GM20431 (cell line): ENCODE data around the gene LRRC15.

Source experiments
- in situ Hi-C: fragments of 300-500 bp; cut with MseI, MboI; formaldehyde crosslinking; loops from one replicate; pipeline ENCODE4 v1.15.0; 2020; ENCODE audit warnings: low sequenced_read_pairs; ENCODE audit not compliant: unreplicated experiment

LRRC15 gene

DNA sequence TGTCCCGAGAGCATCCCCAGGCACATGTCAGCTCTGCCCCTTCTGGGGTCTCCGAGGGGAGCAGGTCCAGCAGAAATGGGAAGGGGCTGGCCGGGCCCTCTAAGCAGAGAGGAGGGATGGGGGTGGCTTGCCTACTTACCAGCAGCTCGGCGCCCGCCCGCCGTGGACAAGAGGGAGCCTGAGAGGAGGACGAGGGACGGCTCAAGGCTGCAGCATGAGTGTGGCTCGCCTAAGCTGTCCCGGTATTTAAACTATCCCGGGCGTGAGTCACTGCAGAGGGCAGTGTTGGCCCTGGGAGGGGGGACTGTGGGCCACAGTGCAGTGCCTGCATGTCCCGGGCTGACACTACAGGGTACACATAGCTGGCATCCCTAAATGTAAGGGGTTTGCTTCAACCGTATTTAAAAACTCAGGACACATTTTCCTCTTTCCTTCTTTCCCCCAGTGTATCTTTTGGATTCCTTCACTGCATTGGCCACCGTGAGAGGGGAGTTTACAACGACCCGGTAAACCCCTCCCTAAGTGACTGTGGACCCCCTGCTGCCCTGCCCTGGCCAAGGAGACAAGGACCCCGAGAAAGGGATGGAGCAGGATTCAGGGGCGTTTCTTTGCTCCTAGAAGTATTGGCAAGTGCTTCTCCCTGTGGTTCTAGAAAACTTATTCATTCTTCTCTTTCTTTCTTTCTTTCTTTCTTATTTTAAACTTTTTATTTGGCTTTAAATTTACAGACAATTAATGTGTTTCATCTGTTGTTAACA is at the start of gene LRRC15:
LRRC15 (minus strand) TSS at position 222 of the 758 bp plus-strand sequence. CDS start 8,700 bp downstream, outside the sequence.
- in situ Hi-C loops: no loop called here

DNA sequence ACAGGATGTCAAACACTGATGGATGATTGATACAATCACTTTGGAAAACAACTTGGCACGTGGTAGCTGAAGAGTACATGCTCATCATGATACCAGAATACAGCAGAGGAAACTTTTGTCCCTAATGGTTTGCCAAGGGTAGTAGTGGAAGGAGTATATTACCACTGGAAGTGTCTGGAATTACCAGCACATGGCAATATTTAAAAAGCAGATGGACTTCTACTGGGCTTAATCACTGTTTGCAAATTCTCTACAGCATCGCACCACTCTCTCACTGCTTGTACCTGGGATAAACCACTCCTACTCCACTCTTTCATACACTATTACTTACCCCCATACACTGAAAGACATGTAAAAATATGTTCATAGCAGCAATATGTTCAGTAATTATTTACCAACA is 49.1 kb upstream of the LRRC15 start:
- in situ Hi-C loops: no loop called here

DNA sequence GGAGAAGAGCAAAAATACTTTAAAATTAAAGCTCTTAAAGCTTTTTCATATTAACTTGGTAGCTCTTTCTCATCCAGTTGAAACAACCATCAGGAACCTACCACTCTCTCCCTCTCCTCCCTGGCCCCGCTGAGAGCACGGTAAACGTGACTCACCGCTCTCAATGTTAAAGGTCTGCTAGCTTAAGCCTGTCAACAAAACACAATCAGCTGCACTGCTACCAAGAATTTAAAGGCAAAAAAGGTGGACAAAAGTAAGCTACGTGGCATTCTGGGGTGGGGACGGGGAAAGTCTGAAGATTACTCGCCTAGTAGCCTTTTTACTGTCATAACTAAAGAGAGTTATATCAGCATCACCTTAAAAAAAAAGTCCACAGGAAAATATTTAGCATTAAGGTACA is 37.9 kb upstream of the LRRC15 start:
- in situ Hi-C loops: no loop called here

DNA sequence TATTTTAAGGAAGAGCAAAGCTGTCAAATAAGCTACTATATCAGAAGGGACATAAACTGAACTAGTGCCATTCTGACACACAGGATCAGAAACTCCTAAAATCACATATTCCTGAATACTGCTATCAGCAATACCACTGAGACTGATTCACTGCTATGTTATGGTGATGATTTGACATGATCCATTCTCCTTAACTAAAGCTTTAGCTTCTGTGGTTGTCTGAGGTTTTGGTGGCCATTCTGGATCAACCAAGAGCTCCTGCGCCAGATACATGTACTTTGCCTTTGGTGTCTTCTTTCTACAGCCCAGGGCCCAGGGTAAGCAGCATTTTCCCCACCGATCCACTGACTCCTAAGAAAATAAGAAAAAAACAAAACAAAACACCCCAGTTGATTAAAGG is 36.2 kb upstream of the LRRC15 start:
- in situ Hi-C loops: no loop called here

DNA sequence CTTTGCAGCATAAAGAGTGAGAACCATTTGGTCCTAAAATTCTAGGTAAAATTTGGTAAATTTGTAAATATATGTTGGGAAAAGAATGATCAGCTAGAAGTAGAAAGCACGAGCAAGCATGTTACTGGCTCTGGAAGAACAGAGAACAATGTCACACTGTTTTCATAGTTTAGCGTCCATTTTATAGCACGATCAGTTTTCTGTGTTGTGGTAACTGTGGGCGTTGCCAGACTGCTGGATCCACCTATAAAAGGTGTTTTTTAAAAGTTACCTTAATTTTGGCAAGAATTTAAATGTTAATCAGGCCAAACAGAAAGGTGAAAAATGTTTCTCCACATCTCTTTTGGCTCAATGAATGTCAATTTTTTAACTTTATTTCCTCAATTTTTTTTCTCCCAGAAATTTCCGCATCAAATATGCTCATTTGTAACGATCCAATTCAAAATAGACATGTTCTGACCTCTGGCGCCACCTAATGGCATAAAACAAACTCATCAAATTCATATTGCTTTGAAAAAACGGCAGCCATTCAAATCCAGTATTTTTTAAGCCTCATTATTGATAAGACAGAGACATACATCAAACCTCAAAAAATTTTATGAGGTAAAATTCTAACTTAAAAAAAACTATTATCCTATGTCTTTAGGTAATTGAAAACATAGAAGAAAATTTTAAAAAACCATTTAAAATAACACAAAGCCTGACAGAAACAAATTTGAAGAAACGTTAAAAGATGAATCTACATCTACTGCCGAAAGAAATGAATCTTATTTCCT is 35.0 kb upstream of the LRRC15 start:
- in situ Hi-C loops: no loop called here

DNA sequence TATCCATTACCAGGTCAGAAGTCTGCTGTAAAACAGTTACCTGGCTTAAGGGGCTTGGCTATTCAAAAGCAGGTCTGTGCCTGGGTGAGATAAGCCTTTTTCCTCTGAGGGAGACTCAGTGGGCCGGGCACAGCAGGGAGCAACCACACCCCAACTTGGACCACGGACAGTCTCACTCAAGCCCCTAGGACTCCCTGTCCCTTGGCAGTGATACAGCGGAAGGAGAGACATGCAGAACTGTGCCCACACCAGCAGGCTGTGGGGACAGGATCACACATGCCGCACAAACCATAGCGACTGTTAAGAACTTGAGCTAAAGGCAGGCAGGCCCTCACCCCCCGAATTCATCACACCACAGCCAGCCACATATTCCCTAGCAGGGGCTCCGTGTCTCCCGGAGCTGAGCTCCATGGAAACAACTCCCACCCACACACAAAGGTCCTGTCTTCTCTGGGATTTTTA is 32.4 kb upstream of the LRRC15 start:
- in situ Hi-C loops: no loop called here

DNA sequence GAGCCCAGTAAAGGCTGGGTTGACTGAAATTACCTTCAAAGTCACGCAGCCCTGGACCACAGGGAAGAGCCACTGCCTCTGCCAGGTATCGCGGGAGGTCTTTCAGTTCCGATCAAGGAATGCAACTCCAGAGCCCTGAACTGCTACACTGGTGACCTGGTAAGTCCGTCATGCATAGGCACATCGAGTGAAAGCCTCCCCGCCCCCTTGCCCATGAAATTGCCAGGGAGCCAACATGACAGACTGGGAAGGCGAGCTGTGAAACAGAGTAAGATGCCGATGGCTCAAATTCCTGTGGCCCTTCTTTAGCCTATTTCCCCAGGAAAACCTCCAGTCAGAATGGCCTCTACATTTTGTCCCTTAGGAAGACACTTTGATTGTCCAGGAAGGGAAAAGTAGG is 31.8 kb upstream of the LRRC15 start:
- in situ Hi-C loops: no loop called here

DNA sequence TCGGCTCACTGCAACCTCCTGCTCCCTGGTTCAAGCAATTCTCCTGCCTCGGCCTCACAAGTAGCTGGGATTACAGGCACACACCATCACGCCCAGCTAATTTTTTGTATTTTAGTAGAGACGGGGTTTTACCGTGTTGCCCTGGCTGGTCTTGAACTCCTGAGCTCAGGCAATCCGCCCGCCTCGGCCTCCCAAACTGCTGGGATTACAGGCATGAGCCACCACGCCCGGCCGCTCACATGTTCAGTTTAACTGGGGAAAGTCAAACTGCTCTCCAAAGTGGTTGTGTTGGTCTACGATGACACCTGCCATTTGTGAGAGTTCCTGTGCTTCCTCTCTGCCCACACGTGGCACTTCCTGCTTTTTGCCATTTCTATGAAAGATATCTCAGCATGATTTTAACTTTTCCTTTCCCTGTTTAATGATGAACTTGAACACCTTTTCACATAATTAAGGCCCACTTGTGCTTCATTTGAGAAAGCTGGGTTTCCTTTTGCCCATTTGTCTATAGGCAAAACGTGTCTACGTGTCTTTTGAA is 30.4 kb upstream of the LRRC15 start:
- in situ Hi-C loops: no loop called here

DNA sequence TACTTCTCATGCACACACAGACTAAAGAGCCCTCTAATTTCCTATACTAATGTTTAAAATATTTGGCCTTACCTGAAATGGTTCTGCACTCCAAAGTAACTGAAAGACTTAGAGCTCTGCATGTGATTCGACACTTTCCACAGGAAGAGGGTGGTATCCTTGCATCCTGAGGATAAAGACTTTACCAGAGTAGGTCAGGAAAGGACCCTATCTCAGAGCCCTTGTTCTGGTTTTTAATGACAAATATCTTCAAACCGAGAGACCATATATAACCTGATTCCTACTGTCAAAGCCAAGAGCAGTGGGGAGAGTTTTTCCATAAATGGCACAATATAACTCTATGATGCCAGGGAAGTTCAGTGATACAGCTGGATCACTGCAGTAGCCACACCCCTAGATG is 29.6 kb upstream of the LRRC15 start, which contains the start of gene GP5:
GP5 (minus strand) TSS at position 101 of the 400 bp plus-strand sequence. CDS start 984 bp downstream, outside the sequence.
- in situ Hi-C loops: no loop called here

DNA sequence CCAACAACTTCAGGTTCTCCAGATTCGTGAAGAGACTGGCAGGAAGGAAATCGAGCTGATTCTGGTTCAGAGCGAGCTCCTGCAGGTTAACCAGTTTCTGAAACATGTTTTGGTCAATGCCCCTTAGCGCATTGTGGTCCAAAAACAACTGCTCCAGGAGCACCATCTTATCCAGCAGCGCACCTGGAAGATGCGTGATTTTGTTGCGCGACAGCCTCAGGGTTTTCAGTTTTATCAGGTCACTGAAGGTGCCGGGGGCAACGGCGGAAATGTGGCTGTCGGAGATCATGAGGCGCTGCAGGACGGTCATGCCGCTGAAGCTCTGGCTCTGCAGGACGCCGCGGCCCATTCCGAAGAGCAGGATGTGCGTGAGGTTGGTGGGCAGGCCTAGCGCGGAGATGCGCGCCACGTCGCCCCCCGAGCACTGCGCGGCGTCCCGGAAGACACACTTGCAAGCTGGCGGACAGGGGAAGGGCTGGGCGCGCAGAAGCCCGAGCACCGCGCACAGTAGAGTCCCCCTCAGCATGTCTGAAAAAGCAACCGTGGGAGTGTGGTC is 28.3 kb upstream of the LRRC15 start:
- in situ Hi-C loops: no loop called here

DNA sequence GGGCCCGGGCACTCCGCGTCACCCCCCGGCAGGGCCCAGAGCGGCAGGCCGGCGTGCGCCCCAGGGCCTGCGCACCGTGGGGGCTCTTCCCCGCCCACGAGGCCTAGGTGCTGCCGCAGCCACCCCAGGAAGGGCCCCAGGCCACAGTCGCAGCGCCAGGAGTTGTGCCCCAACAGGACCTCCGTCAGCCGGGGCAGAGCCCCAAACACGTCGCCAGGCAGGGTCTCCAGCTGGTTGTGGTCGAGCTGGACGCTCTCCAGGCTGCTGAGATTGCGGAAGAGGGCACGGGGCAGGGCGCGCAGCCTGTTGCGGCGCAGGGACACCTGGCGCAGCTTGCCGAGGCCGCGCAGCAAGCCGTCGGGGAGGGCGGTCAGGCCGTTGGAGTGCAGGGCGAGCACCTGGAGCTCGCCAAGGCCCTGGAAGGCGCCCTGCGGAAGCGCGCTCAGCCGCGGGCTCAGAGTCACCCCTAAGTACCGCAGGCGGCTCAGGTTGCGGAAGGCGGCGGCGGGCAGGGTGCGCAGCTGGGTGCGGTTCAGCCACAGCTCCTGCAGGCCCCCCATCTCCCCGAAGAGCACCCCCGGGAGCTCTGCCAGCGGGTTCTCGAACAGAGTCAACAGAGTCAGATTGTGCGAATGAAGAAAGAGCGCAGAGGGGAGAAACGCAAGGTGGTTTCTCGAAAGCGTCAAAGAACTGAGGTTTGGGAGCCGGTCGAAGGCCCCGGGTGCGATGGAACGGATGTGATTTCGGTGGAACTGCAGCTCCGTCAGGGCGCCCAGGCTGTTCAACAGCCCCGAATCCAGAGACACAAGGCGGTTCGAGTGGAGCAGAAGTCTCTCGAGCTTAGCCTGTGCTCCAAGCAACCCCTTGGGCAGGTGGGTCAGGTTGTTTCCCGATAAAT is 27.6 kb upstream of the LRRC15 start:
- in situ Hi-C loops: no loop called here

DNA sequence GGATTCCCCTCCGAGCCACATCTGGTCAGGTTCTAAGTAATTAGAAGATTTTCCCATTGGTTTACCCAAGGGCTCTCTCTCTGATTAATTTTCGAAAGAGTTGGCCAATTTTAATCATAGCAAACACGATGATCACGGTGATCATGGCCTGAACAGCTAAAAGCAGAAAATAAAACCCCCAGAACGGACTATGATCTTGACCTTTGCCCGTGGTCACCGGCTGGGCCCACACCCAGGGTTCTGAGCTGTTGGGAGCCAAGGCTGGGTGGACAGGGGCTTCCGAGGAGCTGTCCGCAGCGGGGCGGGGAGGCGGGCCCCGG is 27.0 kb upstream of the LRRC15 start:
- in situ Hi-C loops: no loop called here

DNA sequence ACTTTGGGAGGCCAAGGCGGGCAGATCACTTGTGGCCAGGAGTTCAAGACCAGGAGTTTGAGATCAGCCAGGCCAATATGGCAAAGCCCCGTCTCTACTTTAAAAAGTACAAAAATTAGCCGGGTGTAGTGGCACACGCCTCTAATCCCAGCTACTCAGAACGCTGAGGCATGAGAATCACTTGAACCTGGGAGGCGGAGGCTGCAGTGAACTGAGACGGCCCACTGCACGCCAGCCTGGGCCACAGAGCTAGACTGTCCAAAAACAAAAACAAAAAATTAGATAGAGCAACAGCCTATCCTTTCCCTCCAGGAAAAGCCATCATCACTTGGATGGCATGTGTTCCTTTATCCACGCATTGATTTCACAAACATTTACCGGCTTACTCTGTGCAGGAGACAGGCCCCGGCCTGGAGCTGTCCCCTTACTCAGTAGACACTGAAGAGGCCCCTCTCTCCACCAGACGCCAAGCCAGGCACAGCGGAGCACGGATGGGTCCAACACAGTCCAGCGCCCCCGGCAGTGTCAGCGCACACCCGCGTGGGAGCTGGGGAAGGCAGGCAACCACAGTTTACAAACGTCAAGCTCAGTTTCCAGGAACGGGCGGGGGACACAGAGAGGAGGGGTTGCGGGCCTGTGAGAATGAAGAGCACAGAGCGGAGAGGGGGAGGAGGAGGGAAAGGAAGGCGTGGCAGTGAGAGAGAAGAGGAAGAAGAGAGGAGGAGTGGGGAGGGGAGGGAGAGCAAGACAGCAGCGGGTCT is 26.4 kb upstream of the LRRC15 start:
- in situ Hi-C loops: no loop called here

DNA sequence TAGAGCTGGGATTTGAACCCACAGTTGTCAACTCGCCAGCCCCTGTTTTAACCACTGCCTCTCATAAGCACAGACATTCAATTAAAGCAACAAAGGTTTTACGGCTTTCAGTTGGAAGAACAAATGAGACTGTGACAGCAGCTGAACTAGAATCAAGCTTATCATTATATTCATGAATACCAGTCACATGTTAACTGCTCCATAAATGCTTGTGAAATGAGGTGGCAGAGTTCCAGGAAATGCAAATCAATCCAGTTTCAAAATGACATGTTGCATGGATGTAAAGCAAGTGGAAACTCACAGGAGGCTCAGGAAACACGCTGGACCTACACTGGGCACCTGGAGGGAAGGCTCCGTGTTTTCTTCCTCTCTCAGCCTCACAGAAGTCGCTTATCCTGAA is 25.7 kb upstream of the LRRC15 start:
- in situ Hi-C loops: no loop called here

DNA sequence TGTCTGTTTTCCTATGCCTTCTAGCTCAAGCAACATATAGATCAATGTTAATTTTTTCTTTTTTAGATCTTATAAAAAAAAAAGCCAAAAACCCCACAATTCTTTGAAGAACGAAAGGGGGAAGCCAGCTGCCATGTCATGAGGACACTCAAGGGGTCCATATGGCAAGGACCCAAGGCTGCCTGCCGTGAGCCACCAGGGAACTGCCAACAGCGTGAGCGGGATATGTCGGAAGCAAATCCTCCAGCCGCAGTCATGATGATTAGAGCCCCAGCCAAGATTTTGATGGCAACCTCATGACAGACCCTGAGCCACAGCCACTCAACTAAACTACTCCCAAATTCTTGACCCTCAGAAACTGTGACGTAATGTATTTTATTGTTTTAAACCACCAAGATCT is 23.0 kb upstream of the LRRC15 start:
- in situ Hi-C loops: no loop called here

DNA sequence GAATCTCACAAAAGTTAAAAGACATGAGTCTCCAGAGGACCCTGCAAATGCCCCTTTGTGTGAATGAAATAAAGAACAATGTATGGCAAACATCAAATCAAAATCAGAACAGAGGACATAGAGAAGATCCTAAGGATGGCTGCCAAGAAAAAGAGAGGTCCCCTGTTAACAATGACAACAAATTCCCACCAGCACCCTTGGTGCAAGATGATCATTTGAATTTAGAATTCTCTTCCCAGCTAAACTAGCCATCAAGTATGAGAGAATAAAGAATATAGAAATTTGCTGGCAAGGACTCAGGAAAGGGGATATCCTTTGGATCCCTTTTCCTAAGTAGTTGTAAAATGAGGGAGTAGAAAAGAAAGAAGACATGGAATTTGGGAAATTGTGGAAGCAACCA is 21.3 kb upstream of the LRRC15 start:
- in situ Hi-C loops: no loop called here

DNA sequence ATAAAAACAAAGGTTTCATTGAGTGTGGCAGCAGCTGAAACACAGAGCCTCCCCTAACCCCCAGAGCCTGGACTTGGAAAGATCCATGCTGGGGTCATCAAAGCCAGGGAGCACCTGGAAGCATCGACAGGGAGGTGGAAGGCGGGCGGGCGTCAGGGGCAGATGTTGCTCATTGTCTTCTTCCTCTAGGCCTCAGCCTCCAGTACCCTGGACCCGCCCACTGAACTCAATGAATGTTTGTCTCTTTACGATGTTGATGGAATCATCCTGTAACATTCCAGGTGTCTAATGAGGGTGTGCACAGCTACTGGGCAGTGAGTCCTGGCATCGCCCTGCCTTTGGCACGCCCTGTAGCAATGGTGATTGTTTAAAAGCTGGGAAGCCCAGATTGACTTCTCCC is 19.7 kb upstream of the LRRC15 start:
- in situ Hi-C loops: no loop called here

DNA sequence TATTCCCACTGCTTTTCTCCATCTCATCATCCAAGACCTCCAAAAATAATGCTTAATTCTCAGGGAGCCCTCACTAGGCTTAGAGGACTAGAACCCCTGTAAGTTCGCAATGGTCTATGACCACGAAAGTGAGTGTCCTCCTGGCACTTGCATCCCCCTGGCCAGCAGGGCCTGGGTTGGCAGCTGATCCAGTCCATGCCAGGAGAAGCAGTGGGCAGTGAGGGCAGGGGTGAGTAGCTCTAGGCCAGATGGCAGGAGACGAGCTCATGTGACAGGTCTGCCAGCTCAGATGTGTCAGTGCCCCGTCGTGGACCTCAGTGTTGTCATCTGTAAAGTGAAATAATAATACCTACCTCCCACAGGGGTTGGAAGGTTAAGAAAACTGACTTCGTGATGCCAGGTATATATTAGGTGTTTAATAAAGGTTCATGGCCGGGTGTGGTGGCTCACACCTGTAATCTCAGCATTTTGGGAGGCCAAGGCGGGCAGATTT is 18.4 kb upstream of the LRRC15 start:
- in situ Hi-C loops: no loop called here

DNA sequence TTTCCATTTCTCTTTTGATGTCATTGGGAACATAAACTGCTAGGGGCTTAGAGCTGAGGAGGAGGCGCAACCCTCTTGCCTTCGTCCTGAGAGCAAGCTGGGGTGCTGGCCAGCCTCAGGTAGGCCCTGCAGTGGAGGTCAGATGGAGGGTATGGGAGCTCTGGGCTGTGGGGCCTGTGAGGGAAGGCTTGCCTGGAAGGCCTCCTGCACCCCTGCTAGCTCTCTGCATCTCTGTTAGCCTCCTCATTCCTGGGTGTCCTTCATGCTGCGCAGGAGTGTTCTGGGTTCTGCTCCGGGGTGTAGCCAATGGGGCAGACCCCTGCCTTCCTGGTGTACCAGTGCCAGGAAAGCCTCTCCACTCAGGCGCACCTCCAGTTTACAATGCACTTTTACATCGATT is 17.7 kb upstream of the LRRC15 start:
- in situ Hi-C loops: no loop called here
